Urothelium cell line (cell line): ENCODE measurements around the gene BRSK2.
"Not testable (repeated sequence)": the region's sequence is repeated elsewhere in the genome, so short reads cannot be mapped to it uniquely, and the experiment has no call there.

Experiments used
- DNase-seq: peaks from one replicate; pipeline ENCODE4 v3.0.0; 2011; ENCODE audit warnings: low spot score, mixed read lengths
- FAIRE-seq: peaks from 2 replicates; lab custom pipeline; 2011; peaks lifted over from hg19 to GRCh38; lab: Jason Lieb, UNC

Gene BRSK2

DNA sequence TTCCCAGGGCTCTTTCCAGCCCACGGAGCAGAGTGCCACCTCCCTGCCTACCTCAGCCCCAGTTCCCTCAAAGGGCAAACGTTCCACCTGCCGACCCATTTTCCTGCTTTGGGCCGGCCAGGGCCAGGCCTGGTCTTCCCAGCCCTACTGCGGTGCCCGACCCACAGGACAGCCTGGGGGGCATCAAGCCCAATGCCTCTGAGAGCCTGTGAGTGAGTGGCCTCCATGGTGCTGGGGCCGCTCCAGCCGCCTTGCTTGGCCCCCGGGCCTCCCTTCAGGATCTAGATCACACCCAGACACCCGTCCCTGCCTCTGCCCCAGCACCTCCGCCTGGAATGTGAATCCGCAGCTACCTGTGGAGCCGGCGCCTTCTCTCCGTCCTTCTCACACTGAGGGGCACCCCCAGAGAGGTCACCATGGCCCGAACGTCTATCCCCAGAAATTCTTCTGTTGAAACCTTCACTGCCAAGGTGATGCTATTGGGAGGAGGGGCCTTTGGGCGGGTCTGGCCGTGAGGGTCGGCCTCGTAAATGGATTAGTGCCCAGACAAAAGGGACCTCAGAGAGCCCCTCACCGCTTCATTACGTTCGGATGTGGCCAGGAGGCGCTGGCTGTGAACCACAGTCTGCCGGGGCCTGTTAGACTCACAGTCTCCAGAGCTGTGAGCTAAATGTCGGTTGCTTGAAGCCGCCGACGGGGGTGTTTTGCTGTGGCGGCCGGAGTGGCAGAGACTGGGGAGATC lies 36.2 kb upstream of the BRSK2 start:
- FAIRE-seq (no peak), DNase-seq (no peak)

DNA sequence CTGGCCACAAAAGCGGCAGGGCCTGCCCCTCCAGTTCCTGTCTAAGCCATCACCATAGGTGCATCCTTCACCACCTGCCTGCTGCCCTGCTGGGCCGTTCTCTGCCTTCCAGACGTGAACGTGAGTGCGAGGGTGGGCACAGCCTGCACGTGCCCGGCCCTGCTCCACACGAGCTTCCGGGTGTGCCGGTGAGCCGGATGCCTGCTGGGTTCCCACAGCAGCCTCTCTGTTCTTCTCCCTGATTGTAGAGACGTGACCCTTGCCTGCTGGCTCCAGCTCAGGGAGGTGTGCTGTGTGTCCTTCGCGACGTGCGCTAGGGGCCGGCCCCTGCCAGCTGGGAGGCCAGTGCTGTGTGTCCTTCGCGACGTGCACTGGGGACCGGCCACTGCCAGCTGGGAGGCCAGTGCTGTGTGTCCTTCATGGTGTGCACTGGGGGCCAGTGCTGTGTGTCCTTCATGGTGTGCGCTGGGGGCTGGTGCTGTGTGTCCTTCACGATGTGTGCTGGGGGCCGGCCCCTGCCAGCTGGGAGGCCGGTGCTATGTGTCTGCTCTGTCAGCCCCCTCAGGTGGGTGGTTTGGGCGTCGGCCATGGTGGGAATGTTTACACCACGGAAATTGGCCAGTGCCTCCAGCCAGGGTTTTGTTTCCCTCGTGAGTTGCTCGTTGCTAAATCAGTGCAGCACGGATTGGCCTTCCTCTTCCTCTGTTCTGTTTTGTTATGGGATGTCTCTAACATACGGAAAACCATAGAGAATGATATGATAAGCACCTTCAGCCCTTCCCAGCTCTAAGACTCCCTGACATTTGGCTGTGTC lies 35.4 kb upstream of the BRSK2 start:
- DNase-seq (no peak), FAIRE-seq (no peak)

DNA sequence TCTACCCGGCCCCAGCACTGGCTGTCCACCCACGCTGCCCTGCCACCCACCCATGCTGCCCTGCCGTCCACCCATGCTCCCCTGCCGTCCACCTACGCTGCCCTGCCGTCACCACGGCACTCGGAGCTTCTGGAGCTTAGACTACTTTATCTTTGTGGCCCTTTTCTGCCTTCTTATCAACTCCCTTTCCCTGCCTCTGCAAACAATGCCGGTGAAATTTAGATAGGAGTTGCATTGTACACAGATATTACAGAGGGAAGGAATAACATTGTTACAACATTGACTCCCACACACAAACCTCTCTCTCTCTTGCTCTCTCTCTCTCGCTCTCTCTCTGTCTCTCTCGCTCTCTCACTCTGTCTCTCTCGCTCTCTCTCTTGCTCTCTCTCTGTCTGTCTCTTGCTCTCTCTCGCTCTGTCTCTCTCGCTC lies 33.7 kb upstream of the BRSK2 start:
- FAIRE-seq: no peak
- DNase-seq: no peak

DNA sequence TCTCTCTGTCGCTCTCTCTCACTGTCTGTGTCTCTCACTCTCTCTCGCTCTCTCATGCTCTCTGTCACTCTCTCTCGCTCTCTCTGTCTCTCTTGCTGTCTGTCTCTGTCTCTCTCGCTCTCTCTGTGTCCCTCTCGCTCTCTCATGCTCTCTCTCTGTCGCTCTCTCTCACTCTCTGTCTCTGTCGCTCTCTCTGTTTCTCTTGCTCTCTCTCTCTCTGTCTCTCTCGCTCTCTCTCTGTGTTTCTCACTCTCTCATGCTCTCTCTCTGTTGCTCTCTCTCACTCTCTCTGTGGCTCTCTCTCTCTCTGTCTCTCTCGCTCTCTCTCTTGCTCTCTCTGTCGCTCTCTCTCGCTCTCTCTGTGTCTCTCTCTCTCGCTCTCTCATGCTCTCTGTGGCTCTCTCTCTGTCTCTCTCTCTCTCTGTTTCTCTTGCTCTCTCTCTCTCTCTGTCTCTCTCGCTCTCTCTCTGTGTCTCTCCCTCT lies 33.2 kb upstream of the BRSK2 start:
- FAIRE-seq (no peak), DNase-seq (no peak)

DNA sequence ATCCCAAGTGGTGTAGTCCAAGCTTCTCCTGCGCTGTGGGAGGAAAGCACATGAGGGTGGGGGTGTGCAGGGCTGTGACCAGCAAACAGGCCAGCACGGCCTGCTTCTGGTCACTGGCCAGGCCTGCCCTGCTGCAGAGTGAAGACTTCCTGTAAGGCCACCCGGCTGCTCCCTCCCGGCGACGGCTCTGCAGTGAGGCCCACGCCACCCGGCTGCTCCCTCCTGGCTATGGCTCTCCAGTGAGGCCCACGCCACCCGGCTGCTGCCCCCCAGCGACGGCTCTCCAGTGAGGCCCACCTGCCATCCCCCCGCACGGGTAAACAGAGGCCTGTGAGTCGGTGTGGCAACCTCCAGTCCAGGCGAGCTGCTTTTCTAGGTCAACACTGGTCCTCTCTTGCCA lies 31.4 kb upstream of the BRSK2 start:
- no peak for FAIRE-seq
- DNase-seq: no peak

DNA sequence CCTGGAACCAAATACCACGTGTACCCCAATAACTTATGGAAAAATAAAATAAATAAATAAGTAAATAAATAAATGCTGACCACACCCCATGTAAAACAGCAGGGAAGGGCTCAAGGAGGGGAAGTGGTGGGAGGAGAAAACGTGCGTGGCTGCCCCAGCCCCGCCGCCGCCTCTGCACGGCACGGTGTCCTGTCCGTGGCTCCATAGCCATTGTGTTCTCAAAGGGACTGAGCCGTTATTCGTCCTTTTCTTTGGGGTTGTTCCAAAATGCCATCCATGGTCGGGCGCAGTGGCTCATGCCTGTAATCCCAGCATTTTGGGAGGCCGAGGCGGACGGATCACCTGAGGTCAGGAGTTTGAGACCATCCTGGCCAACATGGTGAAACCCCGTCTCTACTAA lies 30.8 kb upstream of the BRSK2 start:
- FAIRE-seq, DNase-seq: not testable (repeated sequence)

DNA sequence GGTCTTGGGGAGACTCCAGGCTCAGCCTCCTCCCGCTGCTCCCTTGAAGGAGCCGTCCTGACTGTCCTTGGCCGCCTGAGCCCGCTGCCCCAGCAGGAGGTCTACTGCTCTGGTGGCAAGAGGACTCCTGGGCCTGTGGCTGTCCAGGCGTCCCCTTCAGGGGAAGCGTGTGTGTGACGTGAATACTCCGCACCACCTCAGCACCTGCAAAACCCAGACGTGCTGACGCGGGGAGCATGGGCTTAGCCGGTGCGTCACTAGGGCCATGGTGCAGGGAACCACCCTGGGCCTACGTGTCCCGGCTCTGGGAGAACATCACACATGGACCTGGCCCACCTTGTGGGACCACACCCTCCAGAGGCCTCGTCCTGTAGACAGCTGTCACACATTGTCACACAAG lies 30.2 kb upstream of the BRSK2 start:
- no peak for DNase-seq
- no peak for FAIRE-seq

DNA sequence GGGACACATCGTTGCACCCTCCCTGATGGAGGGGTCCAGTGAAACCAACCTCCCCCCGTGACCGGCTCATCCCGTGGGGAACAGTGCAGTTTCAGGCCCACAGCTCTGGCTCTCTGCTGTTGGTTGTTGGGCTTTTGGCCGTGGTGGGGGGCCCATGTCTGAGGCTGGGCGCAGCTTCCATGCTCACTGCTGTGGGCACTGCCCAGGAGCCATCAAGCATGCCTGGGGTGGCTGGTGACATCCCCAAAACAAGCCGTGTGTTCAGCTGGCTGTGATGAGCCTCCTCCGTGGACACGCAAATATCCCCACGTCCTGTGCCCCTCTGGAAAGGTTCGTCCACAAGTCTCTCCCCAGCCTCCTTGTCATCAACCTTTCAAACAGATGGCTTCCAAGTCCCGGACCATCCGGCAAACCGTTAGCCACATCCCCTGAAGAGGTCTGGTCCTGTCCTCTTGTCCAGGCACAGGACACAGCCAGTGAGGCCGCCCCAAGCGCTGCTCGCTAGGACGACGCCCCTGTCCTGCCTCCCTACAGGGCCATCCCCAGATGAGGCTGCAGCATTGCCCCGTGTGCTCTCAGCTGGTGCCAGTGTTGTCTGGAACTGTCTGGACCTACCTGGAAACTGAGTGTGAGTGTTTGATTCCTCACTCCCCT lies 29.4 kb upstream of the BRSK2 start:
- DNase-seq (no peak), FAIRE-seq (no peak)

DNA sequence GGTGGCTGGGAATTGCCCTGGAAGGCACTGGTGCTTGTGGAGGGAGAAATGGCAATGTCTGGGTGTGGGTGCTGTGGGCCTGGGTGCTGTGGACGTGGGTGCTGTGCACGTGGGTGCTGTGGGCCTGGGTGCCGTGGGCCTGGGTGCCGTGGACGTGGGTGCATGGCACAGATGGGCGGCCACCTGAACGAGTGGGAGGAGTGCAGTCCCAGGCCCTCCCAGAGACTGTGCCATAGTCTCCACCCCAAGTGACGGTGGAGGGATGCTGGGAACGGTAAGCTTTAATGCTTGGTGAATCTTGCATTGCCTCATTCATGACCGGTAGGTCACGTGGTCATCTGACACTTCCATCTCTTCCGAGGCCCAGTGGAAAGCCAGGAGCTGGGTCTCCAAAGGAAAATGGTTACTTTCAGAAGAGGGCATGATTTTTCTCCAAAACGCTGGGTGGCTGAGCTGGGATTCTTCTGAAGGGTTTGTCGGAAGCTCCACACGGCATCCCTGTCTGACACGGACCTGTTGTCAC lies 28.8 kb upstream of the BRSK2 start:
- FAIRE-seq (no peak), DNase-seq (no peak)

DNA sequence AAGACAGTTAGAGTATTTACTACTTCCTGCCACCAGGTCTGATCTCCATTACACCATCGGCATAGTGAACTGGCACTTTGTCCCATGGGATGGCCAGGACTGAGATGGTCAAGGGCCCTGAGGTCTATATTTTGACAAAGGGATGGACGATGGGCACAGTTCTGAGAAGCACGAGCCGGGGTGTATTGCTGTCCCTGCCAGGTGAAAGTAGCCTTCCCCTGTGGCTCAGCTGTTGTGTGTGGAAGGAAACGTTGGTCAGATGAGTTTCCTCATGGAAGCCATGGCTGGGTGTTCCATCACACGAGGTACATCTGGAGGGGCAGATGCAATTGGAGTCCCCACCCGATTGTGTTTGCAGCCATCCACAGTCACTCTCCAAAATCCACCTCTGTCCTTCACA lies 27.9 kb upstream of the BRSK2 start:
- DNase-seq (no peak), FAIRE-seq (no peak)

DNA sequence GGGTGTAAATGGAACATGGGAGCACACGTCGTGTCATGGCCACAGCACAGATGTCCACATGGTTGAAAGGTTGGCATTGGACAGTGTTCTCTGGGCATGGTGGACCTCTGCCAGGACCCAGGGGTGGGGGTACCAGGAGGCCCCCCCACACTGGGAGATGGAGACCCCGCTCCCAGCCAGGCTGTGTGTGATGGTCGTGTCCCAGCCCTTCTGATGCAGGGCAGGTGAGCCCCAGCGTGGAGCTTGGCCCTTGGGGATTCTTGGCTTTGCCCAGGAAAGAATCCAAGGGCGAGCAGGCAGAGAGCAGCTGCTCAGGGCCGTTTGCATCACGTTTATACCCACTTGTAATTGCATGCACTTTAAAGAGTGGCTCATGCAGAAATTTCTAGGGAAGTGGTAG lies 22.0 kb upstream of the BRSK2 start:
- DNase-seq (no peak), FAIRE-seq (no peak)

DNA sequence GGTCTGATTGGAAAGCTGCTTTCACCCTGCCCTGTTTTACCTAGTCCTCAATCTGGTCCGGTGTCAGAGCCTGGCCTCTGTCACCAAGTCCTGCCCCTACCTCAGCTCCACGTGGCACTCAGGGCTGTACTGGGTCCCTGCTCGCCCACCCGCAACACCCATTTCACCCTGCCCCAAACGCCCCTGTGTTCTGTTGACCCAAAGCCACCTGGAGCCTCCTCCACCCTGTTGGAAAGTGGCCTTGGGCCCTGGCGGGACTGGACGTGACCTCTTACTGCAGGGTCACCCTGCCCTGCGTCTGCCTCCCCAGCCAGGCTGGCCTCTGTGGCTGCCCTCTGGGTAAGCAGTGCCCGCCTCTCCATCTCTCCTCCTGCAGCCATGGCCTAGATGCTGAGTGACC lies 21.5 kb upstream of the BRSK2 start:
- DNase-seq: no peak
- no peak for FAIRE-seq

DNA sequence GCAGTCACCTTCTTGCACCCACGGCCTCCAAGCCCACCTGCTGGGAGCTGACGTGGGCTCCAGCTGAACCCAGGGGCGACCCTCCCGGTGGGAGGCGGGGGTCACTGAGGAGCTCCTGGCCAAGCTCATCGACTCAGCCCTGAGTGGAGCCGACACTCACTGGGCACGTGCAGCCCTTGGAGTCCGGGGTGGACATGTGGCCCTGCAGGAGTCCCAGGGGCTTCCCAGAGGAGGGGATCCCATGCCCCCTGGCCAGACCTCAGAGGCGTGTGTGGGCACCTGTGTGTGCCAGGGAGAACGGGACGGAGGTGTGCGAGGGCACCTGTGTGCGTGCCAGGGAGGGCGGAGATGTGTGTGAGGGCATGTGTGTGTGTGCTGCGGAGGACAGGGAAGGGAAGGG lies 20.8 kb upstream of the BRSK2 start:
- no peak for FAIRE-seq
- DNase-seq: no peak

DNA sequence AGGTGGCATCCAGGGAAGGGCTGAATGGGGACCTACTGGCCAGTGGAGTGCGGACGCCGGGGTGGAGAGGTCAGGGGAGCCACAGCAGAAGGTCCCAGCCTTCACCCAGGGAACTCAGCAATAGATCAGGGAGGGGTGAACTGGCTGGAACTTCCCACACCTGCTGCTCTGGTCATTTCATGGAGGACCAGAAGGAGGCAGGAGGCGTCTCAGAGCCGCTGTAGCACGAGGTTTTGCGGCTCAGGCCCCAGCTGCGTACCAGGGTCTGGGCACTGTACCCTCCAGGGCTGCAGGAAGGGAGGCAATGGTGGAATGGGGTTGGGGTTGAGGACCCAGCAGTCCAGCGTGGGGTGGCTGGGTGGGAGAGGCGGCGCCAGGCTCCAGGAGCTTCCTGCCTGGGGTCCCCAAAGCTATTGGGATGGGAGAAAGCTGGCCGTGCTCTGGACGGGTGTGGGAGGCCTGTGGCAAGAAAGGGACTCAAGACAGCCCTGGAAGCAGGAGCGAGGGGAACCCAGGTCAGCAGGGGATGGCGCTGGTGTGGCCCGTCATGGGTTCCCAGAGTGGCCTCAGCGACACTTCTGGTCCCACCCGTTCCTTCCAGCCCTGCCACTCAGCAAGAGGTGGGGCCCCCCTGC lies 20.2 kb upstream of the BRSK2 start:
- FAIRE-seq (no peak), DNase-seq (no peak)

DNA sequence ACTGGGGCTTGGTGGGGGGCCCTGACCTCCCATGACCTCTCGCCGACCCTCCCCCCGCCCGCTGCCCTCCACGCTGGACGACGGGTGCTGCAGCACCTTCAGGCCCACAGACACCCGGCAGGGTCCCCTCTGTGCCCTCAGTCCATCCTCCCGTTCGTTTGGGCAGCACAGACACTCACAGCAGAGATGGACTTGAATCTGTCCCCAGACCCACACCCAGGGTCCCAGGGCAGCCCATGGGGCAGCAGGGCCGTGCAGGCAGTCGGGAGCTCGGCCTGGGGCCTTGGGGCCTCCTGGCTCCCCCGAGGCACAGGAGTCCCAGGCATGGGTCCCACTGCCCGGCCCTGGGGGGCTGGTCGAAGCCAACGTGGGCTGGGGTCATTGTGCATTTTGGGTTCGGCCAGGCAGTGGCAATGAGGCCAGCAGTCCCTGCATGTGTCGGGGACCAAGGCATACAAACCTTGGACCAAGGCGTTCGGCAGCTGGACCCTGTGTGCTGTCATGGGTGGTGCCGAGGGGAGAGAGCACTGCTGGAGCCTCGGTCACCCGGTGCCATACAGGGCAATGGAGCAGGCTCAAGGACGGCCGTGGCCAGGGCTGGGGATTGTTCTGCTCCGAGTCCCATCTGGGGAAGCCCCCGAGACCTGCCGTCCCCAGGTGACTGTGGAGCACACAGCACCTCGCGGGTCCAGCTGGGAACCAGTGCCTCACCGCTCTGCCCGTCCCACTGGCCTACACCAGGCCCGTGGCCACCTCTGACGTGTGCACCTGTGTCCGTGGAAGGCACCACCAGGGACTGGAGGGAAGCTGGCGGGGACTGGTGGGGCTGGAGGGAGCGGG lies 19.3 kb upstream of the BRSK2 start:
- no peak for FAIRE-seq
- no peak for DNase-seq

DNA sequence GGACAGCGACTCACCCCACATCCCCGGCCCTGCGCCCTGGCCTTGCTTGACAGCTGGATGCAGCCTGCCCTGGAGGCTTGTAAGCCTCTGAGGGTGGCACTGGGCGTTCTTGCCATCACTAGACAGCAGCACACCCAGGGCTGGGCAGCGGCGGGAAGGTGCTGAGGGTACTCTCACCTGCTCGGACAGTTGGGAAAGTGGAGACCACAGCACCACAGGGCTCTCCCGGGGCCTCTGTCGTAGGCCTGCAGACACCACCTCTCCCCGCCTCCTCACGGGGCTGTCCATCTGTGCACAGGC lies 18.8 kb upstream of the BRSK2 start:
- DNase-seq (no peak), FAIRE-seq (no peak)

DNA sequence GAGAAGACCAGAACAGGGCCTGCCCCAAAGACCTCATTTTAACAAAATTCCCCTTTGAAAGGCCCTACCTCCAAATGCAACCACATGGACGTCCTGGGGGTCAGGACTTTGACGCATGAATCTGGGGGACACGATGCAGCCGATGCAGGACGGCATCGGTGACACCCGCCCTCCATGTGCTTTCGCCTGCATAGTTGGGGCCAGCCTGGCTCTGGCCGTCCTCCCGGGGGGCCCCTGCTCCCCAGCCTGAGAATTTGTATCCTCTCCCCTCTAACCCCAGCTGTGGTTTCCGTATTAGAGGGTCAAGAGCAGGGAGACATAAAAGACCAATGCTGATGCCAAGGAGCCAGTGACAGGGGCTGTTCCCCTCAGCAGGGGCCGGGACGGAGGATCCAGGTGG lies 18.4 kb upstream of the BRSK2 start:
- FAIRE-seq (no peak), DNase-seq (no peak)

DNA sequence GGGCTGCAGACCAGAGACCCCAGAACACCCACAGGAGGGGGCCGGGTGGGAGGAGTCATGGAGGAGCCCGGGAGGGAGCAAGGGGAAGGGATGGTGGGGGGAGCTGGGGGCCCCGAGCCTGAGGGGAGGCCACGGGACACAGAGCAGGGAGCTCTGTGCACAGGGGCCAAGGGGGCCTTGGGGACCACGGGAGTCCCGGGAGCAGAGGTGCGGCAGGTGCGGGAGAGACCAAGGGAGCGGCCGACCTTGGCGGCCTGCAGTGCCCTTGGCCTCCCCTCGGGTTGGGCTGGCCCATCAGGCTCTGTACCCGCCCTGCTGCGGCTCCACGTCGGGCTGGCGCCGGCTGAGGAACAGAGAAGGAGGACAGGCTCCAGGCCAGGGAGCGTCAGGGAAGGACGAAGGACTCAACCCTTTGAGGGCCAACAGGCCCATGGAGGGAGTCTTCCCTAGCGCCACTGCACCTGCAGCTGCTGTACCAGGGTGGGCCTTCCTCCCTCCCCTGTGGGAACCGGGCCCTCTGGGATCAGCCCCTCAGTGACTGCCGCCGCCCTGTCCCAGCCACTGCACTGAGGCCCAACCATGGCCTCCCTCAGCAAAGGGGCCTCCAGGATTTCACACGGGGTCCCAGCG lies 17.8 kb upstream of the BRSK2 start:
- DNase-seq: no peak
- no peak for FAIRE-seq

DNA sequence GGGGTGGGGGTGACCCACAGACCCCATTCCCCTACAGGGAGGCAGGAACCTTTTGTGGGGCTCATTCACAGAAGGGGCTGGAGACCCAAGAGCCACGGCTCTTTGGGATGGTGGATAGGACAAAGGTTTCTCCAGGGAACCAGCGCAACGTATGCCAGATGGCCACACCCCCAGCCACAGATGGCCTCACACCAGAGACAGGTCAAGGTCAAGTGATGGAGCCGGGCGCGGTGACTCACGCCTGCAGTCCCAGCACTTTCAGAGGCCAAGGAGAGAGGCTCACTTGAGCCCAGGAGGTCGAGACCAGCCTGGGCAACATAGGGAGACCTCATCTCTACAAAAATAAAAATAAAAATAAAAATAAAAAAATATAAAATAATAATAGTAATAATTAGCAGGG lies 17.1 kb upstream of the BRSK2 start:
- no peak for FAIRE-seq
- no peak for DNase-seq
